H1 (cell line): ENCODE results near the gene GPR25.

Source experiments
- CHD2 ChIP-seq: IDR thresholded peaks from 2 replicates; pipeline ENCODE4 v1.6.1; 2012; ENCODE audit warnings: low read length, improper control_type of control experiment
- EP300 ChIP-seq, 2 experiments: IDR thresholded peaks; 1 replicate in 1 of 2; 2 replicates in 1 of 2; pipeline ENCODE4 v1.6.1; 2011 to 2012; ENCODE audit warnings: low read depth in 2 of 2, low read length in 2 of 2, mild to moderate bottlenecking in 2 of 2, borderline replicate concordance in 1 of 2, inconsistent platforms in 1 of 2, moderate library complexity in 1 of 2
- NRF1 ChIP-seq: IDR thresholded peaks from 2 replicates; pipeline ENCODE4 v1.6.1; 2011; ENCODE audit warnings: mild to moderate bottlenecking, low read depth, low read length, improper control_type of control experiment
- SP2 ChIP-seq: IDR thresholded peaks from 2 replicates; pipeline ENCODE4 v1.6.1; 2012; ENCODE audit warnings: mild to moderate bottlenecking, low read length, inconsistent platforms
- TF ChIP-seq, protein P1 (sequence below), 3 experiments: IDR thresholded peaks; 1 replicate in 2 of 3; 2 replicates in 1 of 3; pipeline versions ENCODE4 v1.5.1 to v1.6.1; 2011; ENCODE audit warnings: low read length in 3 of 3, mild to moderate bottlenecking in 3 of 3, inconsistent platforms in 2 of 3, low read depth in 1 of 3, moderate library complexity in 1 of 3; ENCODE audit not compliant: insufficient read depth in 1 of 3; ENCODE audit errors: control extremely low read depth in 1 of 3

DNA sequence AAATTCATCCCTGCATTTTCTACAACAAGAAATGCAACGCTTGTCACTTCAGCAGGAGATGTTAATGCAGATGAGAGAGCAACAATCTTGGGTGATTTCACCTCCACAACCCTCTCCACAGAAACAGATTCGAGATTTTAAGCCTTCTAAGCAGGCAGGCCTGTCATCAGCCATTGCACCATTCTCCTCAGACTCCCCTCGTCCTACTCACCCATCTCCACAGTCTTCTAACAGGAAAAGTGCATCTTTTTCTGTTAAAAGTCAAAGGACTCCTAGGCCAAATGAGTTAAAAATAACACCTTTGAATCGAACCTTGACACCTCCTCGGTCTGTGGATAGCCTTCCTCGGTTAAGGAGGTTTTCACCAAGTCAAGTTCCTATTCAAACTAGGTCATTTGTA is 23.4 kb upstream of the GPR25 start:
- TF ChIP-seq, protein P1, sequence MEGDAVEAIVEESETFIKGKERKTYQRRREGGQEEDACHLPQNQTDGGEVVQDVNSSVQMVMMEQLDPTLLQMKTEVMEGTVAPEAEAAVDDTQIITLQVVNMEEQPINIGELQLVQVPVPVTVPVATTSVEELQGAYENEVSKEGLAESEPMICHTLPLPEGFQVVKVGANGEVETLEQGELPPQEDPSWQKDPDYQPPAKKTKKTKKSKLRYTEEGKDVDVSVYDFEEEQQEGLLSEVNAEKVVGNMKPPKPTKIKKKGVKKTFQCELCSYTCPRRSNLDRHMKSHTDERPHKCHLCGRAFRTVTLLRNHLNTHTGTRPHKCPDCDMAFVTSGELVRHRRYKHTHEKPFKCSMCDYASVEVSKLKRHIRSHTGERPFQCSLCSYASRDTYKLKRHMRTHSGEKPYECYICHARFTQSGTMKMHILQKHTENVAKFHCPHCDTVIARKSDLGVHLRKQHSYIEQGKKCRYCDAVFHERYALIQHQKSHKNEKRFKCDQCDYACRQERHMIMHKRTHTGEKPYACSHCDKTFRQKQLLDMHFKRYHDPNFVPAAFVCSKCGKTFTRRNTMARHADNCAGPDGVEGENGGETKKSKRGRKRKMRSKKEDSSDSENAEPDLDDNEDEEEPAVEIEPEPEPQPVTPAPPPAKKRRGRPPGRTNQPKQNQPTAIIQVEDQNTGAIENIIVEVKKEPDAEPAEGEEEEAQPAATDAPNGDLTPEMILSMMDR (IDR thresholded peaks at IDR 0.05; ENCODE audit: control extremely low read depth in 1 of 3, insufficient read depth in 1 of 3, low read depth in 1 of 3, low read length in 3 of 3) = no peak
- TF ChIP-seq EP300 (IDR thresholded peaks at IDR 0.05; ENCODE audit: borderline replicate concordance in 1 of 2, low read depth in 2 of 2, low read length in 2 of 2) (no peak), CHD2 (no peak), NRF1 (no peak), SP2 (no peak)
